Islet precursor cell (in vitro differentiated cells): ENCODE results near the gene KRTAP9-8.
"Not testable (repeated sequence)": the region's sequence is repeated elsewhere in the genome, so short reads cannot be mapped to it uniquely, and the experiment has no call there.

Experiments used
- DNase-seq: peaks from one replicate; pipeline ENCODE4 v3.0.0-alpha.2; 2018

The KRTAP9-8 gene

GRCh38 chr17:41237949-41238437 is at the start of gene KRTAP9-8:
Gene KRTAP9-8 (plus strand): TSS chr17:41237999. CDS start chr17:41238052, 53 bp downstream.
- not testable (repeated sequence) for DNase-seq

- DNase-seq: not testable (repeated sequence)
Observed at GRCh38 chr17:41189837-41190318, 47.9 kb upstream of the KRTAP9-8 start, which contains the start of gene KRTAP9-1. Gene KRTAP9-1 (plus strand): TSS chr17:41189887. CDS start chr17:41189887, 0 bp downstream.

- peak; percentile 50 for DNase-seq
Observed at GRCh38 chr17:41190328-41190727, 47.5 kb upstream of the KRTAP9-8 start.

GRCh38 chr17:41196068-41196467 is 41.7 kb upstream of the KRTAP9-8 start:
- DNase-seq: no peak

GRCh38 chr17:41199421-41200078 is 38.2 kb upstream of the KRTAP9-8 start:
- no peak for DNase-seq

- DNase-seq: no peak
Observed at GRCh38 chr17:41211845-41212466, 25.8 kb upstream of the KRTAP9-8 start.

- DNase-seq: no peak
Observed at GRCh38 chr17:41212524-41213169, 25.2 kb upstream of the KRTAP9-8 start.

- no peak for DNase-seq
Observed at GRCh38 chr17:41215681-41216080, 22.1 kb upstream of the KRTAP9-8 start.

- DNase-seq: no peak
Observed at GRCh38 chr17:41223821-41224220, 14.0 kb upstream of the KRTAP9-8 start.

- no peak for DNase-seq
Observed at GRCh38 chr17:41226051-41226450, 11.7 kb upstream of the KRTAP9-8 start.

GRCh38 chr17:41226598-41227095 is 11.2 kb upstream of the KRTAP9-8 start, which contains the start of gene KRTAP9-2:
Gene KRTAP9-2 (plus strand): TSS chr17:41226648. CDS start chr17:41226655, 7 bp downstream.
- not testable (repeated sequence) for DNase-seq

- DNase-seq: no peak
Observed at GRCh38 chr17:41230094-41230493, 7.7 kb upstream of the KRTAP9-8 start.

- DNase-seq: no peak
Observed at GRCh38 chr17:41231731-41232130, 6.1 kb upstream of the KRTAP9-8 start.

- not testable (repeated sequence) for DNase-seq
Observed at GRCh38 chr17:41232399-41233105, 5.2 kb upstream of the KRTAP9-8 start, which contains the start of gene KRTAP9-3. Gene KRTAP9-3 (plus strand): TSS chr17:41232449. CDS start chr17:41232502, 53 bp downstream.

- DNase-seq: not testable (repeated sequence)
Observed at GRCh38 chr17:41237116-41237515, 683 bp upstream of the KRTAP9-8 start.

- DNase-seq: not testable (repeated sequence)
Observed at GRCh38 chr17:41246995-41247787, 9.4 kb downstream of the KRTAP9-8 start.

- not testable (repeated sequence) for DNase-seq
Observed at GRCh38 chr17:41249637-41250240, 11.9 kb downstream of the KRTAP9-8 start, which contains the start of gene KRTAP9-4. Gene KRTAP9-4 (plus strand): TSS chr17:41249687. CDS start chr17:41249721, 34 bp downstream.

GRCh38 chr17:41251261-41251660 is 13.5 kb downstream of the KRTAP9-8 start:
- no peak for DNase-seq

GRCh38 chr17:41254861-41255260 is 17.1 kb downstream of the KRTAP9-8 start:
- no peak for DNase-seq

GRCh38 chr17:41255381-41256290 is 17.8 kb downstream of the KRTAP9-8 start, which contains the start of gene KRTAP9-9:
Gene KRTAP9-9 (plus strand): TSS chr17:41255384.
- peak; percentile 44 for DNase-seq
